ENCODE data around the gene SLC25A44. TPM values are rescaled to one million over a fixed set of nuclear protein-coding genes. Genes with fewer than 3 reads are reported as not detected.

The SLC25A44 gene
- polyA plus RNA-seq, 2 of the 4 experiments (the other 2 are of a cell fraction), result 25.1 to 30.7 TPM

- POLR2A ChIA-PET, result no interaction called here
- FAIRE-seq (no peak), ATAC-seq (no peak), DNase-seq (ENCODE audit: low read depth in 1 of 2, low spot score in 1 of 2) (no peak)
- TF ChIP-seq POLR2AphosphoS2 (conservative IDR thresholded peaks at IDR 0.05; ENCODE audit: low read length), result peak; percentile 57; the same call in 1 of the 2 replicates
- TF ChIP-seq EHF (CRISPR knock-in tag; IDR thresholded peaks at IDR 0.05), result no peak
- TF ChIP-seq FOSB (CRISPR knock-in tag; IDR thresholded peaks at IDR 0.05), result peak; percentile 28
- Histone ChIP-seq H3K4me2 (no peak overlapping the region), H3K4me1 (peaks cover 21% of the 10 kb centered on the region), H3K9me3 (no peaks in the 10 kb centered on the region), H3K4me3 (no peak overlapping the region), H3K27ac (no peak overlapping the region)
- 74% methylated on average over 5 of the region's 5 CpGs for WGBS (ENCODE audit: missing lambda C conversion rate)
- CTCF ChIA-PET, result interaction anchor here (0.9 to 54.8 kb wide), 13 partner anchors 10 to 143 kb away, joined by 3 to 2239 read pairs (median 5); partner anchors contain the start of genes BGLAP and MEX3A
Measured at GRCh38 chr1:156144742-156145141, 49.2 kb upstream of the SLC25A44 start.

- no peak for TF ChIP-seq RCOR1 (IDR thresholded peaks at IDR 0.05; ENCODE audit: low read depth, low read length)
- TF ChIP-seq FOSL2 (IDR thresholded peaks at IDR 0.05), result no peak
- no peak for TF ChIP-seq FOSL2 (CRISPR knock-in tag; IDR thresholded peaks at IDR 0.05)
- no peak for TF ChIP-seq CTCF (IDR thresholded peaks at IDR 0.05)
- no peak for TF ChIP-seq PHF8 (IDR thresholded peaks at IDR 0.05; ENCODE audit: borderline replicate concordance, low read depth)
- TF ChIP-seq EHMT2 (IDR thresholded peaks at IDR 0.05; ENCODE audit: low read depth), result no peak
- TF ChIP-seq HMGXB4 (CRISPR knock-in tag; IDR thresholded peaks at IDR 0.05; ENCODE audit: borderline replicate concordance), result no peak
- TF ChIP-seq MAFK (IDR thresholded peaks at IDR 0.05; ENCODE audit: partially characterized antibody), result no peak
- TF ChIP-seq RAD21 (conservative IDR thresholded peaks at IDR 0.05 in 1 of 2, IDR thresholded peaks at IDR 0.05 in 1 of 2), result no peak
- no peak for TF ChIP-seq ZNF302 (CRISPR knock-in tag; IDR thresholded peaks at IDR 0.05)
- TF ChIP-seq TP53 (CRISPR knock-in tag; IDR thresholded peaks at IDR 0.05), result no peak
- FAIRE-seq (no peak), ATAC-seq (no peak), DNase-seq (ENCODE audit: low read depth in 1 of 2, low spot score in 1 of 2) (no peak)
- 43% methylated on average over 2 of the region's 2 CpGs for WGBS (ENCODE audit: missing lambda C conversion rate)
- Histone ChIP-seq H3K9me3 (no peaks in the 10 kb centered on the region), H3K4me1 (peaks cover 19% of the 10 kb centered on the region), H3K4me3 (no peak overlapping the region), H3K4me2 (peak overlapping the region; percentile 67), H3K27ac (no peak overlapping the region)
- ChIA-PET POLR2A (interaction anchor here (0.6 kb wide), 1 partner anchor 67 kb away, joined by 4 read pairs; the partner anchor contains the start of gene PMF1), CTCF (interaction anchor here (0.6 to 54.8 kb wide), 27 partner anchors 10 to 300 kb away, joined by 3 to 2239 read pairs (median 5); partner anchors contain the start of genes BGLAP, MEX3A and SLC25A44)
Measured at GRCh38 chr1:156145650-156146019, 48.3 kb upstream of the SLC25A44 start.

GRCh38 chr1:156146020-156146768, 47.7 kb upstream of the SLC25A44 start:
- ChIA-PET CTCF (interaction anchor here (0.6 to 54.8 kb wide), 30 partner anchors 9 to 299 kb away, joined by 3 to 2239 read pairs (median 4); partner anchors contain the start of genes BGLAP, MEX3A and SLC25A44), POLR2A (interaction anchor here (0.6 to 1.6 kb wide), 2 partner anchors 67 kb away, joined by 4 to 6 read pairs; partner anchors contain the start of gene PMF1)
- no peaks in the 10 kb centered on the region for H3K9me3 ChIP-seq
- no peak overlapping the region for H3K4me3 ChIP-seq
- peak; percentile 35 to 39 for ATAC-seq
- H3K27ac ChIP-seq, result peak overlapping the region; percentile 34 to 72
- DNase-seq (ENCODE audit: low read depth in 1 of 2, low spot score in 1 of 2), result peak; percentile 76 to 85
- peak overlapping the region; percentile 67 for H3K4me2 ChIP-seq
- peak; percentile 43 for FAIRE-seq
- peaks cover 20% of the 10 kb centered on the region for H3K4me1 ChIP-seq
- 21% methylated on average over 13 of the region's 13 CpGs for WGBS (ENCODE audit: missing lambda C conversion rate)
- peak; percentile 35; the same call in 1 of the 2 replicates for TF ChIP-seq TFCP2L1 (CRISPR knock-in tag; IDR thresholded peaks at IDR 0.05)
- no peak for TF ChIP-seq ZC3H11A (IDR thresholded peaks at IDR 0.05)
- no peak for TF ChIP-seq EP300 (IDR thresholded peaks at IDR 0.05)
- 0 out of 2 replicates have a peak, but pooled peaks have one; percentile 23 for TF ChIP-seq BHLHE40 (IDR thresholded peaks at IDR 0.05; ENCODE audit: low read depth, low read length)
- no peak for TF ChIP-seq HES2 (IDR thresholded peaks at IDR 0.05)
- TF ChIP-seq HOXA7 (CRISPR knock-in tag; IDR thresholded peaks at IDR 0.05), result peak; percentile 84; the same call in 1 of the 2 replicates
- TF ChIP-seq CHD2 (IDR thresholded peaks at IDR 0.05; ENCODE audit: low read length, partially characterized antibody), result no peak
- no peak for TF ChIP-seq HEYL (CRISPR knock-in tag; IDR thresholded peaks at IDR 0.05)
- no peak for TF ChIP-seq REST (IDR thresholded peaks at IDR 0.05)
- no peak for TF ChIP-seq NFE2L2 (conservative IDR thresholded peaks at IDR 0.05; ENCODE audit: low read length)
- TF ChIP-seq HOXB5 (CRISPR knock-in tag; IDR thresholded peaks at IDR 0.05), result no peak
- no peak for TF ChIP-seq HOXB13 (CRISPR knock-in tag; IDR thresholded peaks at IDR 0.05; ENCODE audit: low read depth)
- peak; percentile 90 to 91 for TF ChIP-seq RAD21 (conservative IDR thresholded peaks at IDR 0.05 in 1 of 2, IDR thresholded peaks at IDR 0.05 in 1 of 2)
